ENCODE results near the gene ANXA10.

Gene ANXA10

GRCh38 chr4:168119890-168120289, 27.6 kb downstream of the ANXA10 start:
- H3K4me2 ChIP-seq (ENCODE audit: low read length, poor library complexity, severe bottlenecking): no peak overlapping the region
- no peak overlapping the region for H2BK5ac ChIP-seq (ENCODE audit: low read depth, low read length, poor library complexity, severe bottlenecking)
- no peak overlapping the region for H2BK15ac ChIP-seq (ENCODE audit: low read depth, poor library complexity, severe bottlenecking)
- no peak overlapping the region for H3K27ac ChIP-seq (ENCODE audit: low read length, poor library complexity, severe bottlenecking)
- H3K23ac ChIP-seq (ENCODE audit: low read length in 2 of 2): no peak overlapping the region
- H3K4me1 ChIP-seq (ENCODE audit: control insufficient read depth, insufficient read depth, low read depth, low read length): no peaks in the 10 kb centered on the region
- no peak for DNase-seq
- H4K8ac ChIP-seq (ENCODE audit: low read length): no peak overlapping the region
- H3K14ac ChIP-seq (ENCODE audit: low read length in 2 of 2): no peak overlapping the region
- no peak overlapping the region for H3K9ac ChIP-seq (ENCODE audit: low read length)
- no peak overlapping the region for H2BK120ac ChIP-seq (ENCODE audit: low read depth, low read length)
- no peak overlapping the region for H2AFZ ChIP-seq (ENCODE audit: low read depth, low read length)
- H3K79me1 ChIP-seq (replicated peaks; ENCODE audit: low read length, poor library complexity, severe bottlenecking): no peaks in the 10 kb centered on the region
- H3K18ac ChIP-seq (ENCODE audit: low read depth in 1 of 2, low read length in 2 of 2): no peak overlapping the region
- H2AK5ac ChIP-seq (ENCODE audit: low read length, severe bottlenecking): no peak overlapping the region
- no peaks in the 10 kb centered on the region for H3K36me3 ChIP-seq (ENCODE audit: control insufficient read depth in 1 of 2, insufficient read depth in 2 of 2, low read depth in 1 of 2, low read length in 2 of 2)
- H3K27me3 ChIP-seq (ENCODE audit: control insufficient read depth in 1 of 2, insufficient read depth in 1 of 2, low read length in 2 of 2): no peaks in the 10 kb centered on the region
- no peak overlapping the region for H3K4ac ChIP-seq (ENCODE audit: low read depth in 1 of 2, low read length in 2 of 2)
- no peak overlapping the region for H2BK12ac ChIP-seq (ENCODE audit: low read length in 2 of 2)
- no peak overlapping the region for H3K4me3 ChIP-seq (ENCODE audit: insufficient read depth in 1 of 2, low read depth in 1 of 2, low read length in 2 of 2)
- H4K91ac ChIP-seq (ENCODE audit: low read length): no peak overlapping the region
- no peaks in the 10 kb centered on the region for H3K9me3 ChIP-seq (ENCODE audit: control insufficient read depth, low read length)
- no CpG with 5 or more reads among the region's 3 CpGs for WGBS

GRCh38 chr4:168120811-168121210, 28.5 kb downstream of the ANXA10 start:
- Histone ChIP-seq H2BK12ac (ENCODE audit: low read length in 2 of 2) (no peak overlapping the region), H3K9me3 (ENCODE audit: control insufficient read depth, low read length) (no peaks in the 10 kb centered on the region), H2BK15ac (ENCODE audit: low read depth, poor library complexity, severe bottlenecking) (no peak overlapping the region), H2BK120ac (ENCODE audit: low read depth, low read length) (no peak overlapping the region), H3K4me2 (ENCODE audit: low read length, poor library complexity, severe bottlenecking) (no peak overlapping the region), H3K4ac (ENCODE audit: low read depth in 1 of 2, low read length in 2 of 2) (no peak overlapping the region), H3K9ac (ENCODE audit: low read length) (no peak overlapping the region), H2BK5ac (ENCODE audit: low read depth, low read length, poor library complexity, severe bottlenecking) (no peak overlapping the region), H3K27me3 (ENCODE audit: control insufficient read depth in 1 of 2, insufficient read depth in 1 of 2, low read length in 2 of 2) (no peaks in the 10 kb centered on the region), H3K36me3 (ENCODE audit: control insufficient read depth in 1 of 2, insufficient read depth in 2 of 2, low read depth in 1 of 2, low read length in 2 of 2) (no peaks in the 10 kb centered on the region), H3K27ac (ENCODE audit: low read length, poor library complexity, severe bottlenecking) (no peak overlapping the region), H3K4me1 (ENCODE audit: control insufficient read depth, insufficient read depth, low read depth, low read length) (no peaks in the 10 kb centered on the region), H2AK5ac (ENCODE audit: low read length, severe bottlenecking) (no peak overlapping the region), H4K8ac (ENCODE audit: low read length) (no peak overlapping the region), H3K4me3 (ENCODE audit: insufficient read depth in 1 of 2, low read depth in 1 of 2, low read length in 2 of 2) (no peak overlapping the region), H3K79me1 (replicated peaks; ENCODE audit: low read length, poor library complexity, severe bottlenecking) (no peaks in the 10 kb centered on the region), H3K18ac (ENCODE audit: low read depth in 1 of 2, low read length in 2 of 2) (no peak overlapping the region), H3K14ac (ENCODE audit: low read length in 2 of 2) (no peak overlapping the region), H2AFZ (ENCODE audit: low read depth, low read length) (no peak overlapping the region), H4K91ac (ENCODE audit: low read length) (no peak overlapping the region), H3K23ac (ENCODE audit: low read length in 2 of 2) (no peak overlapping the region)
- DNase-seq: no peak
- WGBS: no CpG with 5 or more reads among the region's 1 CpG

- H3K27me3 ChIP-seq (ENCODE audit: control insufficient read depth in 1 of 2, insufficient read depth in 1 of 2, low read length in 2 of 2): no peaks in the 10 kb centered on the region
- WGBS: 91% methylated on average over 5 of the region's 5 CpGs
- no peak overlapping the region for H3K27ac ChIP-seq (ENCODE audit: low read length, poor library complexity, severe bottlenecking)
- H3K4me3 ChIP-seq (ENCODE audit: insufficient read depth in 1 of 2, low read depth in 1 of 2, low read length in 2 of 2): no peak overlapping the region
- H3K79me1 ChIP-seq (replicated peaks; ENCODE audit: low read length, poor library complexity, severe bottlenecking): no peaks in the 10 kb centered on the region
- H3K14ac ChIP-seq (ENCODE audit: low read length in 2 of 2): no peak overlapping the region
- H4K91ac ChIP-seq (ENCODE audit: low read length): no peak overlapping the region
- H3K4me1 ChIP-seq (ENCODE audit: control insufficient read depth, insufficient read depth, low read depth, low read length): peaks cover 1% of the 10 kb centered on the region
- H2BK5ac ChIP-seq (ENCODE audit: low read depth, low read length, poor library complexity, severe bottlenecking): no peak overlapping the region
- no peak overlapping the region for H2BK12ac ChIP-seq (ENCODE audit: low read length in 2 of 2)
- no peaks in the 10 kb centered on the region for H3K9me3 ChIP-seq (ENCODE audit: control insufficient read depth, low read length)
- H3K4ac ChIP-seq (ENCODE audit: low read depth in 1 of 2, low read length in 2 of 2): no peak overlapping the region
- no peak overlapping the region for H3K18ac ChIP-seq (ENCODE audit: low read depth in 1 of 2, low read length in 2 of 2)
- no peak overlapping the region for H4K8ac ChIP-seq (ENCODE audit: low read length)
- no peak for DNase-seq
- H2BK15ac ChIP-seq (ENCODE audit: low read depth, poor library complexity, severe bottlenecking): no peak overlapping the region
- no peak overlapping the region for H2AFZ ChIP-seq (ENCODE audit: low read depth, low read length)
- H3K9ac ChIP-seq (ENCODE audit: low read length): peak overlapping the region; percentile 15
- H3K36me3 ChIP-seq (ENCODE audit: control insufficient read depth in 1 of 2, insufficient read depth in 2 of 2, low read depth in 1 of 2, low read length in 2 of 2): no peaks in the 10 kb centered on the region
- H2BK120ac ChIP-seq (ENCODE audit: low read depth, low read length): no peak overlapping the region
- no peak overlapping the region for H3K4me2 ChIP-seq (ENCODE audit: low read length, poor library complexity, severe bottlenecking)
- H2AK5ac ChIP-seq (ENCODE audit: low read length, severe bottlenecking): peak overlapping the region; percentile 51
- no peak overlapping the region for H3K23ac ChIP-seq (ENCODE audit: low read length in 2 of 2)
Measured at GRCh38 chr4:168124008-168124641, 31.8 kb downstream of the ANXA10 start.

GRCh38 chr4:168126952-168127351, 34.6 kb downstream of the ANXA10 start:
- Histone ChIP-seq H3K9ac (ENCODE audit: low read length) (no peak overlapping the region), H2BK15ac (ENCODE audit: low read depth, poor library complexity, severe bottlenecking) (no peak overlapping the region), H3K18ac (ENCODE audit: low read depth in 1 of 2, low read length in 2 of 2) (no peak overlapping the region), H3K4me3 (ENCODE audit: insufficient read depth in 1 of 2, low read depth in 1 of 2, low read length in 2 of 2) (no peak overlapping the region), H3K4ac (ENCODE audit: low read depth in 1 of 2, low read length in 2 of 2) (no peak overlapping the region), H3K4me1 (ENCODE audit: control insufficient read depth, insufficient read depth, low read depth, low read length) (peaks cover 1% of the 10 kb centered on the region), H3K4me2 (ENCODE audit: low read length, poor library complexity, severe bottlenecking) (no peak overlapping the region), H3K23ac (ENCODE audit: low read length in 2 of 2) (no peak overlapping the region), H3K14ac (ENCODE audit: low read length in 2 of 2) (no peak overlapping the region), H3K27ac (ENCODE audit: low read length, poor library complexity, severe bottlenecking) (no peak overlapping the region), H3K27me3 (ENCODE audit: control insufficient read depth in 1 of 2, insufficient read depth in 1 of 2, low read length in 2 of 2) (no peaks in the 10 kb centered on the region), H4K8ac (ENCODE audit: low read length) (no peak overlapping the region), H2AK5ac (ENCODE audit: low read length, severe bottlenecking) (peak overlapping the region; percentile 65), H3K79me1 (replicated peaks; ENCODE audit: low read length, poor library complexity, severe bottlenecking) (no peaks in the 10 kb centered on the region), H4K91ac (ENCODE audit: low read length) (no peak overlapping the region), H2AFZ (ENCODE audit: low read depth, low read length) (no peak overlapping the region), H2BK5ac (ENCODE audit: low read depth, low read length, poor library complexity, severe bottlenecking) (no peak overlapping the region), H3K9me3 (ENCODE audit: control insufficient read depth, low read length) (no peaks in the 10 kb centered on the region), H2BK120ac (ENCODE audit: low read depth, low read length) (no peak overlapping the region), H2BK12ac (ENCODE audit: low read length in 2 of 2) (no peak overlapping the region), H3K36me3 (ENCODE audit: control insufficient read depth in 1 of 2, insufficient read depth in 2 of 2, low read depth in 1 of 2, low read length in 2 of 2) (no peaks in the 10 kb centered on the region)
- no peak for DNase-seq
- 88% methylated on average over 1 of the region's 2 CpGs for WGBS
